ENCODE data around the gene ADCY1. TPM values are rescaled to one million over a fixed set of nuclear protein-coding genes. Genes with fewer than 3 reads are reported as not detected.

ADCY1 gene
- total and polyA plus RNA-seq, 8 donors: 0.33 to 1.8 (median 1.3) TPM

DNA sequence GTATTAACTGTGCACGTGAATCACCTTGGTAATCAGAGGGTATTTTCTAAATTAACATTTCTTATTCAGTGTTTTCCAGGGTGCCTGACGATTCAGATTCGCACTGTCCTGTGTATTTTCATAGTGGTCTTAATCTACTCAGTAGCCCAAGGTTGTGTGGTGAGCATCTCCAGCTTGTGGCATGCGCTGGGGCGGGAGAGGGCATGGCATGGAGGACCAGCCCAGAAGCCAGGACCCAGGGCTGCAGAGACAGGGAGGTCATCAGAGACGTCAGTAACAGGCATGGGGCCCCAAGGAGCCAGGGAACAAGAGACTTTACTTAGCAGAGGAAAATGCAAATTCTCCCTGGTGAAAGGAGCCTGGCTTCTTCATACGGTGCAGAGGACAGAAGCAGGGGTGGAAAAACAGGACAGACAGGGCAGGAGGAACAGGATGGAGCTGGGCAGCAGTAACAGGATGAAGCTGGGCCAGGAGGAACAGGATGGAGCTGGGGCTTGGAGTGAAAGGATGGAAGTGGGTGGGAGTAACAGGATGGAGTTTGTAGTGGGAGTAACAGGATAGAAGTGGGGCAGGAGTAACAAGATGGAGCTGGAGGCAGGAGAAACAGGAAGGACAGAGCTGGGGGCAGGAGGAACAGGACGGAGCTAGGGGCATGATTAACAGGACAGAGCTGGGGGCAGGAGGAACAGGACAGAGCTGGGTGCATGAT is 110.9 kb downstream of the ADCY1 start:
- no peaks in the 10 kb centered on the region for H3K36me3 ChIP-seq
- intact Hi-C loops (cut with DNase I; ENCODE audit: low total_unique reads): no loop called here
- TF ChIP-seq POLR2AphosphoS5 (IDR thresholded peaks at IDR 0.05): no peak
- no peak for TF ChIP-seq EP300 (IDR thresholded peaks at IDR 0.05)
- no peak for TF ChIP-seq POLR2A (IDR thresholded peaks at IDR 0.05)
- no peak for TF ChIP-seq CTCF (IDR thresholded peaks at IDR 0.05)
- 62 to 70% (median 64%) methylated on average over 8 of the region's 8 CpGs for WGBS, 5 donors
- no peak overlapping the region for H3K27ac ChIP-seq
- no peaks in the 10 kb centered on the region for H3K9me3 ChIP-seq
- no peak for DNase-seq
- H3K4me1 ChIP-seq: peaks cover 4 to 10% (median 6%) of the 10 kb centered on the region in 4 donors
- no peak overlapping the region for H3K4me3 ChIP-seq
- no peaks in the 10 kb centered on the region for H3K27me3 ChIP-seq

- no peak overlapping the region for H3K4me3 ChIP-seq
- TF ChIP-seq CTCF (IDR thresholded peaks at IDR 0.05) (no peak), EP300 (IDR thresholded peaks at IDR 0.05) (no peak), POLR2AphosphoS5 (IDR thresholded peaks at IDR 0.05) (no peak), POLR2A (IDR thresholded peaks at IDR 0.05) (no peak)
- H3K9me3 ChIP-seq: no peaks in the 10 kb centered on the region
- no peak overlapping the region for H3K27ac ChIP-seq
- H3K4me1 ChIP-seq: peaks cover 4 to 17% (median 11%) of the 10 kb centered on the region in 4 donors
- no peaks in the 10 kb centered on the region for H3K27me3 ChIP-seq
- 87 to 93% (median 91%) methylated on average over 11 of the region's 11 CpGs for WGBS, 5 donors
- no peak for DNase-seq
- intact Hi-C loops (cut with DNase I; ENCODE audit: low total_unique reads): no loop called here
- H3K36me3 ChIP-seq: no peaks in the 10 kb centered on the region
These were observed 111.6 kb downstream of the ADCY1 start for GRCh38 chr7:45685619-45686240.

GRCh38 chr7:45686441-45687184 is 112.4 kb downstream of the ADCY1 start:
- intact Hi-C loops (cut with DNase I; ENCODE audit: low total_unique reads): no loop called here
- DNase-seq: no peak
- no peaks in the 10 kb centered on the region for H3K9me3 ChIP-seq
- TF ChIP-seq POLR2A (IDR thresholded peaks at IDR 0.05): no peak
- TF ChIP-seq EP300 (IDR thresholded peaks at IDR 0.05): no peak
- TF ChIP-seq POLR2AphosphoS5 (IDR thresholded peaks at IDR 0.05): no peak
- no peak for TF ChIP-seq CTCF (IDR thresholded peaks at IDR 0.05)
- H3K27ac ChIP-seq: no peak overlapping the region
- H3K4me1 ChIP-seq: peaks cover 7 to 21% (median 13%) of the 10 kb centered on the region in 4 donors
- WGBS, 5 donors: 90 to 95% (median 92%) methylated on average over 19 of the region's 19 CpGs
- no peaks in the 10 kb centered on the region for H3K27me3 ChIP-seq
- H3K4me3 ChIP-seq: no peak overlapping the region
- H3K36me3 ChIP-seq: no peaks in the 10 kb centered on the region

GRCh38 chr7:45687185-45687560 is 113.0 kb downstream of the ADCY1 start:
- H3K4me1 ChIP-seq: peaks cover 8 to 21% (median 13%) of the 10 kb centered on the region in 4 donors
- WGBS, 5 donors: 82 to 97% (median 94%) methylated on average over 3 of the region's 3 CpGs
- peak in 1 of 2 donors; percentile 0 for DNase-seq
- H3K27ac ChIP-seq: no peak overlapping the region
- H3K27me3 ChIP-seq: no peaks in the 10 kb centered on the region
- H3K36me3 ChIP-seq: no peaks in the 10 kb centered on the region
- intact Hi-C loops (cut with DNase I; ENCODE audit: low total_unique reads): no loop called here
- TF ChIP-seq EP300 (IDR thresholded peaks at IDR 0.05) (no peak), POLR2AphosphoS5 (IDR thresholded peaks at IDR 0.05) (no peak), CTCF (IDR thresholded peaks at IDR 0.05) (no peak), POLR2A (IDR thresholded peaks at IDR 0.05) (no peak)
- H3K9me3 ChIP-seq: no peaks in the 10 kb centered on the region
- H3K4me3 ChIP-seq: no peak overlapping the region

All from stomach (tissue), 9 donors.